Neural progenitor cell (in vitro differentiated cells): ENCODE measurements around the gene HMCN1. TPM values are rescaled to one million over a fixed set of nuclear protein-coding genes. Genes with fewer than 3 reads are reported as not detected.

Source experiments
- DNase-seq: peaks from one replicate; pipeline ENCODE4 v3.0.0-alpha.2; 2016; ENCODE audit warnings: low spot score
- H2AFZ ChIP-seq: fragments of 200-600 bp; sonication (generic); replicated peaks from 2 replicates; pipeline ENCODE4 v1.6.1; 2016; ENCODE audit warnings: antibody characterized with exemption
- H3F3A ChIP-seq: fragments of 200-600 bp; sonication (generic); 2 replicates; pipeline ENCODE4 v1.6.1; 2016; ENCODE audit warnings: antibody characterized with exemption, low read depth
- H3K27ac ChIP-seq: fragments of 200-600 bp; sonication (generic); 2 replicates; pipeline ENCODE4 v1.5.1; 2016; ENCODE audit warnings: mild to moderate bottlenecking
- H3K27me3 ChIP-seq: fragments of 200-600 bp; sonication (generic); 2 replicates; pipeline ENCODE4 v1.6.1; 2016; ENCODE audit warnings: mild to moderate bottlenecking, moderate library complexity
- H3K36me3 ChIP-seq: fragments of 200-600 bp; sonication (generic); 2 replicates; pipeline ENCODE4 v1.5.1; 2016
- H3K4me1 ChIP-seq: fragments of 200-600 bp; sonication (generic); 2 replicates; pipeline ENCODE4 v1.6.1; 2016; ENCODE audit warnings: mixed run types
- H3K4me2 ChIP-seq: fragments of 200-600 bp; sonication (generic); 2 replicates; pipeline ENCODE4 v1.6.1; 2016
- H3K4me3 ChIP-seq: fragments of 200-600 bp; sonication (generic); 2 replicates; pipeline ENCODE4 v1.5.1; 2016
- H3K79me2 ChIP-seq: fragments of 200-600 bp; sonication (generic); 2 replicates; pipeline ENCODE4 v1.6.1; 2016; ENCODE audit warnings: low read depth
- H3K9ac ChIP-seq: fragments of 200-600 bp; sonication (generic); 2 replicates; pipeline ENCODE4 v1.6.1; 2016
- H3K9me3 ChIP-seq: fragments of 200-600 bp; sonication (generic); 2 replicates; pipeline ENCODE4 v1.5.1; 2016; ENCODE audit warnings: low read depth
- H4K20me1 ChIP-seq: fragments of 200-600 bp; sonication (generic); 2 replicates; pipeline ENCODE4 v1.6.1; 2016; ENCODE audit warnings: low read depth
- H3K27ac Mint-ChIP-seq: 3 replicates; pipeline ENCODE4 v1.8.0; 2021; ENCODE audit warnings: mixed read lengths
- H3K27me3 Mint-ChIP-seq: 2 replicates; pipeline ENCODE4 v1.8.0; 2022; ENCODE audit warnings: low read depth, mild to moderate bottlenecking, inconsistent platforms, moderate library complexity, mixed read lengths; ENCODE audit not compliant: insufficient read depth
- H3K36me3 Mint-ChIP-seq: 3 replicates; pipeline ENCODE4 v1.8.0; 2021; ENCODE audit warnings: mixed read lengths
- H3K4me1 Mint-ChIP-seq: 3 replicates; pipeline ENCODE4 v1.8.0; 2021; ENCODE audit warnings: mixed read lengths
- H3K4me3 Mint-ChIP-seq: 3 replicates; pipeline ENCODE4 v1.8.0; 2021; ENCODE audit warnings: mild to moderate bottlenecking, moderate library complexity, mixed read lengths
- H3K9me3 Mint-ChIP-seq: 3 replicates; pipeline ENCODE4 v1.8.0; 2020; ENCODE audit warnings: mixed read lengths
- EZH2 ChIP-seq: fragments of 200-600 bp; sonication (generic); IDR thresholded peaks from 2 replicates; pipeline ENCODE4 v1.6.1; 2017; ENCODE audit warnings: antibody characterized with exemption, mild to moderate bottlenecking, moderate library complexity
- EZH2phosphoT487 ChIP-seq: fragments of 200-600 bp; sonication (generic); IDR thresholded peaks from 2 replicates; pipeline ENCODE4 v1.6.1; 2017; ENCODE audit warnings: antibody characterized with exemption
- total RNA-seq: library from RNA; depleted of rRNA; stranded (reverse); fragments of >200 nt; gene quantifications from 2 replicates; pipeline ENCODE4 v1.2.3, GENCODE V29; 2015; ENCODE audit warnings: low replicate concordance
- TF ChIP-seq, protein P1 (sequence below): fragments of 200-600 bp; sonication (generic); IDR thresholded peaks from 2 replicates; pipeline ENCODE4 v1.5.1; 2017; ENCODE audit warnings: antibody characterized with exemption, mild to moderate bottlenecking

HMCN1 gene
- total RNA-seq, 1 donor from 2014 or later, result 26.4 TPM

DNA sequence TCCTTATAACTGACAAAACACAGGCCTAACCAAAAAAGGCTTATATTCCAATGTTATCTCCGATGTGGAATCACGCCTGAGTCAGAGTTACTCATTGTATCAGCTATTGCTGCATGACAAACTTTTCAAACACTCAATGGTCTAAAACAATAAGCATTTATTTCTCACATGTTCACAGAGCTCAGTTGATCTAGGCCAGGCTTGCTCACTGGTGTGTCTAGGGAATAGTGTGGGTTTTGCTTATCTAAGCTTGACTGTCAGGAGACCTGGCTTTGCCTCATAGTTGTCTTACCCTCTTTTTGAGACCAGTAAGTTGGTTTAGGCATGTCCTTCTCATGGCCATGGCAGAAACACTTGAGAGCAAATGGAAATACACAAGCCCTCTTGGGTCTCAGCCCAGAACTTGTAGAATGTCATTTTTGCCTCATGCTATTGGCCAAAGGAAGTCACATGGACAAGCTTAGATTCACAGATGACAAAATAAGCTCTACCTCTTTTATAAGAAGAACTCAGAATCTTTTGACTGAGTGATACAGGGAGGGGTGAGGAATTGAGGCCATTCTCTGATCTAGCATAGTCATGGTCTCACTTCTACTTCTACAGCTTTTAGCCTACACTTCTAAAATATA lies 130.8 kb downstream of the HMCN1 start:
- H3K79me2 ChIP-seq, result no peaks in the 10 kb centered on the region
- H3K9ac ChIP-seq, result no peak overlapping the region
- H3K9me3 ChIP-seq, result no peaks in the 10 kb centered on the region
- peaks cover 2% of the 10 kb centered on the region for H3K27me3 Mint-ChIP-seq
- no peaks in the 10 kb centered on the region for H3F3A ChIP-seq
- H3K36me3 ChIP-seq, result no peaks in the 10 kb centered on the region
- no peak for TF ChIP-seq EZH2phosphoT487
- TF ChIP-seq, protein P1, sequence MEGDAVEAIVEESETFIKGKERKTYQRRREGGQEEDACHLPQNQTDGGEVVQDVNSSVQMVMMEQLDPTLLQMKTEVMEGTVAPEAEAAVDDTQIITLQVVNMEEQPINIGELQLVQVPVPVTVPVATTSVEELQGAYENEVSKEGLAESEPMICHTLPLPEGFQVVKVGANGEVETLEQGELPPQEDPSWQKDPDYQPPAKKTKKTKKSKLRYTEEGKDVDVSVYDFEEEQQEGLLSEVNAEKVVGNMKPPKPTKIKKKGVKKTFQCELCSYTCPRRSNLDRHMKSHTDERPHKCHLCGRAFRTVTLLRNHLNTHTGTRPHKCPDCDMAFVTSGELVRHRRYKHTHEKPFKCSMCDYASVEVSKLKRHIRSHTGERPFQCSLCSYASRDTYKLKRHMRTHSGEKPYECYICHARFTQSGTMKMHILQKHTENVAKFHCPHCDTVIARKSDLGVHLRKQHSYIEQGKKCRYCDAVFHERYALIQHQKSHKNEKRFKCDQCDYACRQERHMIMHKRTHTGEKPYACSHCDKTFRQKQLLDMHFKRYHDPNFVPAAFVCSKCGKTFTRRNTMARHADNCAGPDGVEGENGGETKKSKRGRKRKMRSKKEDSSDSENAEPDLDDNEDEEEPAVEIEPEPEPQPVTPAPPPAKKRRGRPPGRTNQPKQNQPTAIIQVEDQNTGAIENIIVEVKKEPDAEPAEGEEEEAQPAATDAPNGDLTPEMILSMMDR, result no peak
- TF ChIP-seq EZH2, result no peak
- no peaks in the 10 kb centered on the region for H3K4me1 Mint-ChIP-seq
- no peak overlapping the region for H3K4me3 Mint-ChIP-seq
- no peak overlapping the region for H2AFZ ChIP-seq
- no peaks in the 10 kb centered on the region for H3K36me3 Mint-ChIP-seq
- no peak for DNase-seq
- H3K4me3 ChIP-seq, result no peak overlapping the region
- H3K27me3 ChIP-seq, result no peaks in the 10 kb centered on the region
- H3K4me1 ChIP-seq, result no peaks in the 10 kb centered on the region
- H3K27ac Mint-ChIP-seq, result no peak overlapping the region
- H3K27ac ChIP-seq, result no peak overlapping the region
- H4K20me1 ChIP-seq, result no peaks in the 10 kb centered on the region
- H3K4me2 ChIP-seq, result no peak overlapping the region
- H3K9me3 Mint-ChIP-seq, result no peaks in the 10 kb centered on the region

DNA sequence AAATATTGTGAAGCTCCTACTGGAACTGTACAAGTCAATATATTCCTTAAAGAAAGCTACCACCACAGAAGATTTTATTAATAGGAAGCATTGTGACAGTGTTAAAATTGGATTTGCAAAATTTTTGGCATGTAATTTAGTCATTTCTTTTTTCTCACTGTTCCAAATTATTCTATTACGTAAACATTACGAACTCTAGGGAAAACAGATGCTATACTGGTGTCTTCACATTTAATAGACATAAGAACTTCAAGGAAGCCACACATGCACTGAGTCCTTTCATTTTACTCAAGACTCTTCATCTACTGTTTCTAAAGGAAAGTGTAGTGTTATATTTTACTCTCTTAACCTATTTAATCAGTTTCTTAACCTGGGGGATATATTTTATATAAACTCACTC lies 135.4 kb downstream of the HMCN1 start:
- no peak overlapping the region for H3K27ac ChIP-seq
- no peak for DNase-seq
- H3K36me3 ChIP-seq, result no peaks in the 10 kb centered on the region
- no peaks in the 10 kb centered on the region for H3K4me1 ChIP-seq
- H3K4me2 ChIP-seq, result no peak overlapping the region
- no peak overlapping the region for H2AFZ ChIP-seq
- no peaks in the 10 kb centered on the region for H3K27me3 ChIP-seq
- no peak overlapping the region for H3K27ac Mint-ChIP-seq
- no peaks in the 10 kb centered on the region for H3K9me3 Mint-ChIP-seq
- H3K9me3 ChIP-seq, result no peaks in the 10 kb centered on the region
- no peak overlapping the region for H3K4me3 Mint-ChIP-seq
- TF ChIP-seq EZH2phosphoT487, result no peak
- TF ChIP-seq, protein P1, result no peak
- no peak for TF ChIP-seq EZH2
- H3F3A ChIP-seq, result no peaks in the 10 kb centered on the region
- H3K79me2 ChIP-seq, result no peaks in the 10 kb centered on the region
- no peak overlapping the region for H3K4me3 ChIP-seq
- H4K20me1 ChIP-seq, result no peaks in the 10 kb centered on the region
- no peaks in the 10 kb centered on the region for H3K4me1 Mint-ChIP-seq
- peaks cover 2% of the 10 kb centered on the region for H3K27me3 Mint-ChIP-seq
- H3K36me3 Mint-ChIP-seq, result no peaks in the 10 kb centered on the region
- no peak overlapping the region for H3K9ac ChIP-seq

DNA sequence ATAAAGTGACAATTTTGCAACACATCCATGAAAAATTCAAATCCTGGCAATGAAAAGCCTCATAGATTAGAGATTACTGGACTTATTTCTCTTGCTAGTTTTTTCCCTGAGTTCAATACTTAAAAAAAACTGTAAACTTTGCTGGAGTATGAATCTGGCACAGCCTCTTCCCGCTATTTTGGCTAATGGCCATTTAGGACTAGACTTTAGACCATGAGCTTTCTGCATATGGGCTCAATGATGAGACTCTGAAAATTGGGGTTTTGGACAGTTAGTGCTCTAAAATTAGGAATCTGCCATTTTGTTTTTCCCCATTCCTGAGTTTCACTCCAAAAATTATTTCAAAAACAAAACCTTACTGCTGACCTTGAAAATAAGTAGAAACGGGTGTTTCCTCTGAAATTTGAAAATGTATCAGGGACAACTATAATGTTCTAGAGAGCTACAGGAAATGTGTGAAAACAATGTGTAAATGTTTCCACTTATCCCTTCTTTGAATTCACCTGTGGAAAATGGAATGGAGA lies 137.5 kb downstream of the HMCN1 start:
- no peak overlapping the region for H3K4me2 ChIP-seq
- DNase-seq, result no peak
- H3K9me3 ChIP-seq, result no peaks in the 10 kb centered on the region
- no peak overlapping the region for H3K9ac ChIP-seq
- no peaks in the 10 kb centered on the region for H3K4me1 ChIP-seq
- H3K27ac Mint-ChIP-seq, result no peak overlapping the region
- H2AFZ ChIP-seq, result no peak overlapping the region
- peaks cover 2% of the 10 kb centered on the region for H3K27me3 Mint-ChIP-seq
- H3K36me3 ChIP-seq, result no peaks in the 10 kb centered on the region
- H3K27ac ChIP-seq, result no peak overlapping the region
- H3K4me1 Mint-ChIP-seq, result no peaks in the 10 kb centered on the region
- no peak overlapping the region for H3K4me3 ChIP-seq
- no peaks in the 10 kb centered on the region for H4K20me1 ChIP-seq
- TF ChIP-seq, protein P1, result no peak
- TF ChIP-seq EZH2phosphoT487 (no peak), EZH2 (no peak)
- no peaks in the 10 kb centered on the region for H3K36me3 Mint-ChIP-seq
- H3K9me3 Mint-ChIP-seq, result no peaks in the 10 kb centered on the region
- H3K4me3 Mint-ChIP-seq, result no peak overlapping the region
- no peaks in the 10 kb centered on the region for H3F3A ChIP-seq
- no peaks in the 10 kb centered on the region for H3K27me3 ChIP-seq
- no peaks in the 10 kb centered on the region for H3K79me2 ChIP-seq
